Measurements from ENCODE around the gene TMEM266.
A peak's percentile ranks its signal among the peaks of the same experiment; 100 is the strongest.

TMEM266 gene

DNA sequence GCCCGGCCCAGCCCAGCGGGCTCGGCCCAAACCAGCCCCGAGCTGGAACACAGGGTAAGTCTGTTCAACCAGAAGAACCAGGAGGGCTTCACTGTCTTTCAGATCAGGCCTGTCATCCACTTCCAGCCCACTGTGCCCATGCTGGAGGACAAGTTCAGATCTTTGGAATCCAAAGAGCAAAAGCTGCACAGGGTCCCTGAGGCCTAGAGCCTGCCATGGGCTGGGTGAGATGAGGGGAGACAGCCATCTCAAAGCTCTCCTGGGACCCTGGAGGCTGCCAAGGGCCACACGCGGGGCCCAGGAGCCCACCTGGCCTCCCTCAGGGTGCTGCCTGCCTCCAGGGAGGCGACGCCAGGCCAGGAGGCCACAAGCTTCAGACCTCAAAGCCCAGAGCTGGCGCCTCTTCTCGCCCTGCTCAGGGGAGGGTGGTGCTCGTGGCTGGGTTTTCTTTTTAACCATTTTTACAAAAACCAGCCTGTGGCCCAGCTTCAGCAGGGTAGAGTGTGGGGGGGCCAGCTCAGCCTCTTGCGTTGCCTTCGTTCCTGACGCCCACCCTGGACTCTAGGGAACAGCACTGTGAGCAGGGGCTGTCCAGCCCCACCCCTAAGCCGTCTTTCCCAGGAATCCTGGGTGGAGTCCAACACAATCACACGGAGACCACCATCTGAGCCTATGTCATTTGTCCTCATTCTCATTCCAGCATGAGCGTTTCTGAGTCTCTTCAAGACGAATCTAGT lies 144.5 kb downstream of the TMEM266 start:
- no peak for DNase-seq

DNA sequence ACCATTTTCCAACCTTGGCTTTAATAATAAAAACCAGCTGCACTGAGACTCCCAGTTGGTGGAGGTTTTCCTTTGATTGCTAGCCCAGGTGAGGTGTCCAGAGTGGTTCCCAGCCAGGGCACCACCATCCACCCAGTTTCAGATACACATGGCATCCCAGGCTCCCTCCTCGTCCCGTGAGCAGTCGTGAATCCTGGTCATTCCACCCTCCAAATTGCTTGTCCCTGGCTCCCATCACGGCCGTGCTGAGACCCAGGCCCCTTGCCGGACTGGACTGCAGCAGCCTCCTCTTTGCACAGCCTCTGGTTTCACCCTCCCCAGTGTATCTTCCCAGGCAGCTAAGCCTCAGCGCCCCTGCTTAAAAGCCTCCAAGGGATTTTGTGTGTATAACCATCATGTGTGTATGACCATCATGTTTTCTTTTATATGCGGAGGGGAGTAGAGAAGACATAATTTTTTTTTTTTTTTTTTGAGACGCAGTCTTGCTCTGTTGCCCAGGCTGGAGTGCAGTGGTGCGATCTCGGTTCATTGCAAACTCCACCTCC lies 145.2 kb downstream of the TMEM266 start:
- DNase-seq: no peak

DNA sequence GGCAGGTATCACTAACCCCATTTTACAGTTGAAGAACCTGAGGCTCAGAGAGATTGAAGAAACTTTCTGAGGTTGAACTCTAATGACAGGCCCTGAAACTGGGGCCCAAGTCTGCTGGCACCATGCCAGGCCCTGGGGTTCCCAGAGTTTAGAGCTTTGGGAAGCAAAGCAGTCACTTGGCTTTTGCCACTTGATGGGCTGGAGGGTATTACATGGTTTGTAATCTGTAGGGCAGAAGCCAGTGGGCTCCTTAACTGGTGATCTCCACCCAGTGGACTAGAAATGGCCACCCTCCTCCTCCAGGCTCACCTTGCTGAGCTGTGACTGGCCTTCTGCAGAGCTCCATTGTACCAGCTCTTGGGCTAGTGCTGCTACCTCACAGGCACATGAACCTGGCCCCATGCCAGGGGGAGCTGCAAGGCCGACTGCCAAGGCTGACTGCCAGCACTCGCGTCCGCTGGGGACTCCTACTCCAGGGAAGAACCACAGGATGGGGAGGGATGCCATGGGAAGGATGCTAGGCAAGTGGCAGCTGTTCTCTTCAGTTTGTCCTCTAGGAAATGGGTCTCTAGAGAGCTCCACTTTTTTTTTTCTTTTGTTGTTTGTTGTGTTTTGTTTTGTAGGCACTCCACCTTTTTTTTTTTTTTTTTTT lies 146.7 kb downstream of the TMEM266 start:
- peak in 13 of 14 donors; percentile 12 to 89 (median 55) for DNase-seq

DNA sequence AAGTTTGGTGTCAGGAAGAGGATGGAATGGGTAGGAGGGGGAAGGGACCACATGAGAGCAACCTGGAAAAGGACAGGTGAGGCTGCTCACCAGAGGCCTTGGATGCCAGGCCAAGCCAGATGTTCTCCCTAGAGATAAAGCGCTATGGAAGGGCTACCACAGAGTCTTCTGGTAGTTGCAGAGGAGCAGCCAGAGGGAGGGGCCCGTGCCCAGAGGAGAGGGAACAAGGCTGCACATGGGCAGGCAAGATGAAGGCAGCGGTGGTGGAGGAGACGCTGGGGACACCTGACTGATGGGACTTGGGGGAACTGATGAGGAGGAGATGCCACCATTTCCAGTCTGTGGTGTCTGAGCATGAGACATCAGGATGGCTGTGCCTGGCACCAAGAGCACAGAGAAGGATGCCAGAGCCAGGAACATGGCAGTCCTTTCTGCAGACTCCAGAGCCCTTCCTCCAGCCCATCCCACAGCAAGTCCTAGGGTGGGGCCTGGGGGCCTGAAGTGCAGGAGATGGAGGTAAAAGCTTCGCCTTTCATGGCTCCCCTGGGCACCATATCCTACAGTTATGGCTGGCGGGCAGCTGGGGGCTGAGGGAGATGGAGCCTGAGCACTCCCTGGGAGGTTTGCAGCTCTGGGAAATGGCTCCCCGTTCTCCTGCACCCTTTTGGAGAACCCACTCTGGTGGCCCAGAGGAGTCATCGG lies 148.4 kb downstream of the TMEM266 start:
- DNase-seq: no peak

DNA sequence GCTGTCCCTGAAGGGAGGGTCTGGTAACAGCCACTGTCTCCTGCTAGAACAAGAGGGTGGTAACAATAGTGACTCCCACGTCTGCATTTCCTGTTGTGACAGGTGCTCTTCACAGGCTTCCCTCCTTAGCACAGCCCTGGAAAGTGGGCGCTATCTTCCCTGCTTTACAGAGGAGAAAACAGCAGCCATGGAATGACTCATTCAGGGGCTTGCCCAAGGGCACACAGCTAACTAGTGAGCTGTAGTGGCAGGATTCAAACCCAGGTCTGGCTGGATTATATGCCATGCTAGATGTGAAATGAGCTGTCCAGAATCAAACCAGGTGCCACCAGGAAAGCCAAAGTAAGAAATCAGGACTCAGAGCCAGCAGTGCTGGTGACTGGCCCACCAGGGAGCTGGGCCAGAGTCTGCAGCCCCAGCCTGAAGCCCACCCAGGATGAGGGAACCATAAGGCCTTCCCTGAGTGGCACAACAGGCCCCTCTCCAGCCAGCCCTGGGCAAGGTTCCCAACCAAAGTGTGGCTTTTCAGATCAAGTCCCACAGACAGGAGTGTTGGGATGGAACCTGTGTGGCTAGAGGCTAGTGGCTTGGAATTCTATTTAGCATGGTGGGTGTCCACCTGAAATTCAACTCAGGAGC lies 149.1 kb downstream of the TMEM266 start:
- no peak for DNase-seq

DNA sequence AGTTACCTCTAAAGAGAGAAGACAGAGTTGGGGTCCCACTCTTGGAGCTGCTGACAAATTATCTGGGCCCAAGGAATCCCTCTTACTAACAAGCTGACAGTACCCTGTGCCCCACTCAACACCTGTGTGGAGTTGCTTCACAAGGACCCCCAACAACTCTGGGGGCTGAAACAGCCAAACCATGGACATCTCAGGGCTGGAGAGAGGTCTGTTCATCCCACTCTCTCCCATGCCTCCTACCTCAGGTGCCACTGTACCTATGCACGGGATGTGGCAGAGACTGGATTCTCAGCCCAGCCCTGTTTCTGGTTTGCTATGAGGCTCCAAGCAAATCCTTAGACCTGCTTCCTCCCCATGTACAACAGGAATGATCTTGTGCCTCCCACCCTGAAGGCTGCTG lies 149.7 kb downstream of the TMEM266 start:
- no peak for DNase-seq

DNA sequence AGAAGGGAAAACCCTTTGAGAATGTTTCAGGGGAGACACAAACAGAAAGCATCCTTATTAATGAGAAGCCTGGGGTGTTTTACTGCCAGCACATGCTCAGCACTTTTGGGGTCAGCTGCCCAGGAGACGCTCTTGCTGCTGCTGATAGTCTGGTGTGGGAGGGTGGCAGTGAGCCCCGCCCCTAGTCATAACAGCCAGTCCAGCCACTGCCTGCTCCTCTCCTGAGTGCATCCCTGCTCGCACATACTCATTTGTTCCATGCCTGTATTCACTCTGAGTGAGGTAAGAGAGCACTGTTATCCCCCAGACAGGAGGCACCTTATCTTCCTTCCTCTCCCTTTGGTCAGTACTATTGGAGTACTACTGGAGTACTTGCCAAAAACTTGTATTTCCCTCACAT lies 150.2 kb downstream of the TMEM266 start:
- DNase-seq: no peak

DNA sequence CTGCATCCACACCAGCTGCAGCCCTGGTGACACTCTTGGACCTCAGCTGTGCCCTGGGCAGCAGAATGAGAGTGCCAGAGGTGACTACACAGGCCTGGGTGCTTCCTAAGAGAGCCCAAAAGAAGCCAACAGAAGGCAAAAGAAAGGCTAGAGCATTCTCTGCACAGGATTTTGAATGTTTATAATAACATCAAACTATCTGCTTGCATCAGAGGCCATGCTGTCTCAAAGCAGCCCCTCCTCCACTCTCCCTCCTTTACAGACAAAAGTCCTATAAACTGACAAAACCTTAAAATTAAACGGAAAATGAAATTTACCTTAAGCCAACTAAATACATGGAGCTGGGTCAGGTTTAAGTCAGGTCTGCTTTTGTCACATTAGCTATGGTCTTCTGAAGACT lies 155.8 kb downstream of the TMEM266 start:
- DNase-seq: no peak

DNA sequence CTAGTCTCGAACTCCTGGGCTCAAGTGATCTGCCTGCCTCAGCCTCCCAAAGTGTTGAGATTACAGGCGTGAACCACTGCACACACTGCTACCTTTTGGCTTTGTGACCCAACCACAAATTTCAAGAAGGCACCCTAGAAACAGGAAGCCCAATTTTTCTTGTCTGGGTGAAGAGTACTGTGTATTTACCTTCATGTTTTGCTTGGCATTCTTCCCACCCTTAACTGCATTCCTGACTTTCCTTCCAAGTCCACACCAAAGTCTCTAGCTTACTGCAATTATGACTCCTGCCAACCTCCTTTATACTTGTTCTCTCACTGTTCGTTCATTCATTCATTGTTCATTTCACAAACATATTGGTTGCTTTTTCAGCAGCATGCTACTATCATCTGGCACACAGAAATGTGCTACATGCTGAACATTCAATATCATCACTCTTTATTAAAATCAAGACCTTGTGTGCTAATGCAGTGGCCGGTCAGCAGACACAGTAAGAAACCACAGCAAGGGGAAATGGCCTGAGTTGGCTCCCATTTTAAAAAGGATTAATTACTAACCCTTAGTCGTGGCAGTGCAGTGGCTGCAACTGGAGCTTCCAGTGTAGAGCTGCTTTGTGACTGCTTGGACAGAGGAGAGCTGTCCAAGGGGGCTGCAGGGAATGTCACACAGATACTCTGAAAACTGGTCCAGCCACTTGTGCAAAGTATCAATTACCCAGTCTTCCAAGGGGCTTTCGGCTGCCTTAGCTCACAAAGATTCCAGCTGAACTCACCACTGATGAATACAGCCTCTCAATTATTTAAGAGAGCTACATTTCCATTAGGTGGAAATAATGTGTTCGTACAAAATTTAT lies 157.5 kb downstream of the TMEM266 start:
- no peak for DNase-seq

DNA sequence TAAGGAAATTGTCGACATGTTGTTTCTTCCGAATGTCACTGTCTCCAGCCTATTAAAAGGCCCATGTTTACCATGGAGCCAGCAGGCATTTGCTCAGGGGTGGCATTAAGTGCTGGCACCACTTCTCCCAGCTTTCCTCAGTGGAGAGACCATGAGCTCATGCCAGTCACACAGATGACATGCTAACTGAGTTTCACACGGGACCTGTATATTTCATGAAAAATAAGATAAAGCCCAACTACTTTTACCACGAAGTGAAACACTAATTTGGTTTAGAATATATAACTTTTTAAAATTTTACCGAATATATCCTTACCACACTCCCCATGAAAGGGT lies 158.1 kb downstream of the TMEM266 start:
- DNase-seq: no peak

DNA sequence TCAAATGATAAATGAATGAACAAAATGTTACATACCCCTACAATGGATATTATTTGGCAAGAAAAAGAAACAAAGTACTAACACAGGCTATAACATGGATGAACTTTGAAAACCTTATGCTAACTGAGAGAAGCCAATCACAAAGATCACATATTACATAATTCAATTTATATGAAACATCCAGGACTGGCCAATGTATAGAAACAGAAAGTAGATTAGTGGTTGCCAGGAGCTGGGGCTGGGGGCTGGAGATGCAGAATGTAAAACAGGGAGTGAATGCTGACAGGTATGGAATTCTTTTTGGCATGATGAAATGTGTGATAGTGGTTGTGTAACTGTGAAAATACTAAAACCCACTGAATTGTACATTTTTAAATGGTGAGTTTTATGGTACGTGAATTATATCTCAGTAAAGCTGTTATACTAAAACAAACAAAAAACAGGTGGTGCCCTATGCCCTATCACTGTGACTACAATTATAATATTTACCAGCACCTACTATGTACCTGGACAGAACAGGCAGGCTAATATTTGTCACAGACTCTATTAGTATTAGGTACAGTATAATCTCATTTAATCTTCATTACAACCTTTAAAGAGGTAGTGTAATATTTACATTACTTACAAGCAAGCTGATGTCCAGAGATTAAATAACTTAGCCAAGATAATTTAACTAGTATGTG lies 161.4 kb downstream of the TMEM266 start:
- DNase-seq: no peak

DNA sequence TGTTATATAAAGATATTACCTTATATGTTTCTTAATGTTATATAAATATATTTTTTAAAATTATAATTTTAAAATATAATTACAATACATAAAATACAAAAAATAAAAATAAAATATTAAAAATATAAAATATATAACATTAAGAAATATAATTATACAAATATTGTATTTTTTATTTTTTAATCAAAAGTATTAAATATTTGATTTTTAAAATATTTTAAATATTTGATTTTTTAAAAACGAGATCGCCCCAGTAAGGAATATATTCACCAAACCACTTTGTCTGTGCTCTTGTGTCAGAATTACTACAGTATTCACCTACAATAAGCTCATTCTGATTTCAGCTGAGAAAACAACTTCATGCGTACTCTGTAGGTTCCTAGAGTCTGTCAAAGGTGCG lies 162.4 kb downstream of the TMEM266 start:
- DNase-seq: no peak

DNA sequence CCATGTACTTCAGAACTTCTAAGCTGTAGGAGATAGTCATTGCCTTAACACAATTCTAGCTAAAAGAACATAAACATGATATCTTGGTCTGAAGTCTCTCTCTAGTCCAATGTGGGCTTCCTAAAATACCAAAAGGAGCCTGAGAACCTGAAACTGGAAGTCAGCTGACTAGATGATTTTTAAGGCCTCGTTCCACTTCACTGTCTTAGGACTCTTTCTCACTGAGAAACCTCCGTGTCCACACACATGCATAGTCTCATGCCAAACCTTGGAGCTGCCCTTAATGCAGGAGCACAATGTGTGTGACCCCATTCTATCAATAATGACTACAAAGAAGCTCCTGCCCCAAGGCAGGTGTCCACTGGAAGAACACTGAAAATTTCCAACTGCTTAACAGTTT lies 163.7 kb downstream of the TMEM266 start:
- DNase-seq: no peak

DNA sequence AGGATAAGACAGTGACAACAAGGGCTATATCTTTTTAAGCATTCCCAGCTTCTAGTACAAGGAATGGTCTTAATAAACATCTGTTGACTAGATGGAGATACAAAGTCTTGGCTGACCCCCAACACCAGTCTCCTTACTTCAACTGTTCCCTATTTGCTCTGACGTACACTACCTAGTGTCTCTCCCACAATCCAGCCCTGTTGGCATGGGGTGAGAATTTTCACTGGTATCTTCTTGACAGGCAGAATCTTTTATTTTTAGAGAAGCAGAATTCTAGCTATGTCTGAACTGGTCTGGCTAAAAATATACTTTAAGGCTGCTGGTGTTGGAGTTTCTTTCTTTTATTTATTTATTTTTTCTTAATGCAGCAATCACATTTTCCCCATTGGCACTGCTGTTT lies 169.5 kb downstream of the TMEM266 start:
- no peak for DNase-seq

DNA sequence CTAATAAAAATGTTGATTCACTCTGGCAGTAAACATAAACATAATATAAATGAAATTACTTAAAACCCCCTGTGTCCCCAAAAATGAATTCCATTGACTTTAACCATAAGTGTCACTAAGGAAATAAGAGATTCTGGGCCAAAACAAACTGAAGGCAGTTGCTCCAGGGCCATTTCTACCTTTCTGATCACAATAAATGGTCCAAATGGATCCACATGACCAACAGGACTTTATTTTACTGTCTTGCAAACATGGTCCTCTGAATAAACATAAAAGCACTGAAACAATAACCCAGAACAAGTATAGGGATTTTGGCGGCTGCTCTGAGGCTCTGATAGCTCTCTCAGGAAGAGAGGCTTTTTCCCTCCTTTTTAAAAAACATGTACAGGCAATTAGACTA lies 174.1 kb downstream of the TMEM266 start:
- DNase-seq: no peak

DNA sequence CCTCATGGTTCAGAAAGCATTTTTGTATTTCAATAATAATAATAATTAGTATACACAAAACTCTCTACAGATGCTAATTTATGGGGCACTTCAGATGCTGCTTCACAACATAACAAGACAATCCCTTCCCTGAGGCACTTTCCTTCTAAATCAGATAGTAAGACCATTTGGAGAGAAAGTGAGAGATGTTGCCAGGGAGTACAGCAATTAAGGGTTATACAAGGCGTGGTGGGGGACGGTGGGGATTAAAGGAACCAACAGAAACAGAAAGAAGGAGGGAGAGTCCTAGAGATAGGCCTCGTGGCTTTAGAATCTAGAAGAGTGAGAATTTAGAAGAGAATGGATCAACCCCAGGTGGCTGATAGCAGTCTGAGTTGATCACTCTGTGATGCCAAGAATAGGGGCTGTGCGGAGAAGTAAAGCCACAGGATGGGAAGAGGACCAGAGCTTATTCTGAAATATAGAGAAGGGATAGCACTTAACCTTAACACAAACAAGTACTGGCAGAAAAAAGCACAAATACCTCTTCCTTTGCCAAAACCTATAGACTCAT lies 174.6 kb downstream of the TMEM266 start:
- DNase-seq: no peak

DNA sequence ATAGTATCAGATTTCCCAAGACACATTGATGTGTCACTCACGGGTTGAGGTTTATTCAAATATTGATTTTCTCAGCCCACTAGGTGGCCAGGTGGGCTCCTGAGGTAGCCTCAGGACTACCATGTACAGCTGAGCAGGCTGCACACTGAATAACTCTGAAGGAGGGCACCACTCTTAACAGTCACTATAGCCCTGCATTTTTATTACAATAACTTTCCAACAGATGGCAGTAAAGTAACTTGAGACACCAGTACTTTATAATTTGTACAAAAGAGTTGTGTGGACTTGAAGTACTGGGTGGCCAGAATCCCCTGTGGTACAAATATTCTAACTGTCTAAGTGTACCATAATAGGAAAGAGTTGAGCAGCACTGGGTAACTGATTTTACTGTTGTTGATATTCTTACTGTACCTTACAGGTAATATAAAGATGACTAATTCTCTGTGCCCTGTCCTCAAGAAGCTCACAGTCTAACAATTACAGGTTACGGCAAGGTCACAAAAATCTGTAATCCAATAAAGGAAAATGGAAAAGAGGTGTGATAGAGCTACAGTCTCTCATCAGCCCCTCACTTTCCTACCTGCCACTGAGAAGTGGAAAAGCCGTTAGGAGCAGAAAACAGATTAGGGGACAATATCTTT lies 175.5 kb downstream of the TMEM266 start:
- peak in 1 of 14 donors; percentile 8 for DNase-seq

DNA sequence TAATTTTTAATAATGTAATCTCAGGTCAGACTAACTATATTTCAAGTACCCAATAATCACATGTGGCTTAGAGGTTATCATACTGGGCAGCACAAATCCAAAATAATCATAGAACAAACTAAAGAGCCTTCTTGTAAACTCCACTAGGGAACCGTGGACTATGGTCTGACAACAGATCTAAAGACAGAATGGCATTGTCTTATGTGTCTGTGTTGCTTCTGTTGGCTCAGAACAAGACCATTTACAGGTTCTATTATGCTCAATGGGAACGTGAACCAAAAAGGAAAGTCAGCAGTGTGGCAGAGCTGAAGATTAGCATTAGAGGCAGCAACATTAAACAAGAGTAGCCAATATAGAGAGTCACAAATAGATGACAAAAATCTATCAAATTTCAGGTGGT lies 176.6 kb downstream of the TMEM266 start:
- DNase-seq: no peak

DNA sequence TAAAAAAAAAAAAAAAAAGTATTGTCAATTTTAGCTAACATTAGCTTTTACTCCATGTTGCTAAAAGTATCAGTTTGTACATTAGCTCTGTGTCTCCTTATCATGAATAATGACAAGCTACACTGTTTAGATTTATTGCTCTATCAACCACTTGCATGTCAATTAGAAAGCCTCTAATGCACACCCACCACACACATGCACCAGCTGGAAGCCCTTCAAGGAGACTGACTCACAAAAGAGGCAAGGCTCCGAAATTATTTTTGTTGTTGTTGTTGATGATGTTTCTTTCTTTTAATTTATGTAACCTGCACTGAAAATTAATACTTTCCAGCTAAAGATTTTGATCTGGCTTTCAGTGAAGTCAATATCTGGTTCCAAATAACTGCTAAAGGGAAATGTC lies 180.0 kb downstream of the TMEM266 start:
- DNase-seq: no peak

DNA sequence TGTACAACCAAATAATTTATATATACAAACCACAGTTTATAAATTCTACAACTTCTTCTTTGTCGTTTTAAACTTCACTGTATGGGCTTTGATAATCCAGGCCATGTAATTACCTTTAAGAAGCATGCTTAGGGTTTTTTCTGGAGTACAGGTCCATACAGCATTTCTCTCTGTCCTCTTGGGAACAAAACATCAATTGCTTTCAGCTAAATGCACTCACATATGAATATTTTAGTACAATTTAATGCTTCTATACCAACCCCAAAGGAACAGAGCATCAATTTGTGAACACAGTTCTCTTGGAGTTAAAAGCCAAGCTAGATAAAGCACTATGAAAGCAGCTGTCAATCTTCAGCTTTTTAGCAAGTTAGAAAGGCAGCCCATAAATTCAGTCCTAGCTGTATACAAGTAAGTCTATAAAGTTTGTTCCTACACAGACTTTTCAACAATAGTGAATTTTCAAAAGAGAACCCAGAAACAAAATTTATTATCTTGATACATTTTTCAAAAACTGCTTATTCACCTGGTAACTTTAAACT lies 185.4 kb downstream of the TMEM266 start:
- DNase-seq: no peak

All from C1 segment of cervical spinal cord (tissue), 14 donors.